ENCODE data around the gene RPL6. TPM values are rescaled to one million over a fixed set of nuclear protein-coding genes. Genes with fewer than 3 reads are reported as not detected.

The RPL6 gene
- polyA plus RNA-seq, 1 of the 3 experiments (the other 2 are of a cell fraction): 2,073 TPM

GRCh38 chr12:112418608-112419296 lies 9.3 kb upstream of the RPL6 start, which contains the start of gene PTPN11:
Gene PTPN11, plus strand, starts transcription at chr12:112418947. Its CDS starts 165 bp downstream, at chr12:112419112.
- H3K9me3 ChIP-seq: no peaks in the 10 kb centered on the region
- H3K36me3 ChIP-seq (replicated peaks in 1 of 2; ENCODE audit: control insufficient read depth in 1 of 2, insufficient read depth in 2 of 2, low read length in 1 of 2): no peaks in the 10 kb centered on the region
- POLR2A ChIA-PET: interaction anchor here (0.9 to 1.0 kb wide), 3 partner anchors 20 to 300 kb away, joined by 3 read pairs; no protein-coding TSS in a partner anchor
- H3K27ac ChIP-seq (ENCODE audit: low read depth in 2 of 2, low read length in 1 of 2): peak within 1 kb of the TSS; percentile 81 to 89
- 0% methylated on average over 24 of the region's 89 CpGs for WGBS (ENCODE audit: low lambda C conversion rate)
- peak within 1 kb of the TSS; percentile 91 for H3K9ac ChIP-seq
- DNase-seq: peak; percentile 96
- peak within 1 kb of the TSS; percentile 86 for H2AFZ ChIP-seq (ENCODE audit: low read depth)
- peaks cover 39% of the 10 kb centered on the region for H4K20me1 ChIP-seq (ENCODE audit: insufficient read depth)
- TF ChIP-seq TAF1 (IDR thresholded peaks at IDR 0.05; ENCODE audit: borderline replicate concordance, low read depth, low read length) (peak; percentile 92), GABPA (IDR thresholded peaks at IDR 0.05; ENCODE audit: low read depth) (peak; percentile 86), SIN3A (IDR thresholded peaks at IDR 0.05; ENCODE audit: borderline replicate concordance, low read depth, low read length) (peak; percentile 92; the same call in 1 of the 2 replicates), MXI1 (IDR thresholded peaks at IDR 0.05; ENCODE audit: low read depth, low read length) (peak; percentile 89), RAD21 (IDR thresholded peaks at IDR 0.05; ENCODE audit: low read length) (no peak), TEAD4 (IDR thresholded peaks at IDR 0.05; ENCODE audit: borderline replicate concordance, insufficient read depth) (no peak; the same call in 1 of the 2 replicates), REST (IDR thresholded peaks at IDR 0.05; ENCODE audit: low read depth, low read length) (peak; percentile 62), GATA2 (CRISPR knock-in tag; IDR thresholded peaks at IDR 0.05) (no peak), YY1 (IDR thresholded peaks at IDR 0.05; ENCODE audit: low read depth) (peak; percentile 80), CTCF (IDR thresholded peaks at IDR 0.05) (peak; percentile 64), PBX3 (IDR thresholded peaks at IDR 0.05) (peak; percentile 20; the same call in 1 of the 2 replicates), RFX5 (IDR thresholded peaks at IDR 0.05; ENCODE audit: low read length) (no peak), ELF1 (IDR thresholded peaks at IDR 0.05) (peak; percentile 100), FOXM1 (IDR thresholded peaks at IDR 0.05; ENCODE audit: low read depth) (no peak), CHD2 (IDR thresholded peaks at IDR 0.05; ENCODE audit: low read length, partially characterized antibody) (peak; percentile 64), POLR2AphosphoS5 (IDR thresholded peaks at IDR 0.05; ENCODE audit: low read depth, low read length) (peak; percentile 98)
- TF ChIP-seq, protein P1, sequence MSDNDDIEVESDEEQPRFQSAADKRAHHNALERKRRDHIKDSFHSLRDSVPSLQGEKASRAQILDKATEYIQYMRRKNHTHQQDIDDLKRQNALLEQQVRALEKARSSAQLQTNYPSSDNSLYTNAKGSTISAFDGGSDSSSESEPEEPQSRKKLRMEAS (IDR thresholded peaks at IDR 0.05; ENCODE audit: low read depth): peak; percentile 58; the same call in 1 of the 2 replicates
- TF ChIP-seq, protein P2, sequence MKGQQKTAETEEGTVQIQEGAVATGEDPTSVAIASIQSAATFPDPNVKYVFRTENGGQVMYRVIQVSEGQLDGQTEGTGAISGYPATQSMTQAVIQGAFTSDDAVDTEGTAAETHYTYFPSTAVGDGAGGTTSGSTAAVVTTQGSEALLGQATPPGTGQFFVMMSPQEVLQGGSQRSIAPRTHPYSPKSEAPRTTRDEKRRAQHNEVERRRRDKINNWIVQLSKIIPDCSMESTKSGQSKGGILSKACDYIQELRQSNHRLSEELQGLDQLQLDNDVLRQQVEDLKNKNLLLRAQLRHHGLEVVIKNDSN (IDR thresholded peaks at IDR 0.05; ENCODE audit: borderline replicate concordance, low read depth): no peak
- H3F3A ChIP-seq (replicated peaks; ENCODE audit: insufficient read depth): peaks cover 14% of the 10 kb centered on the region
- H3K9me2 ChIP-seq: no peaks in the 10 kb centered on the region
- peak within 1 kb of the TSS; percentile 95 for H3K4me2 ChIP-seq
- no peaks in the 10 kb centered on the region for H3K27me3 ChIP-seq (ENCODE audit: insufficient read depth)
- CTCF ChIA-PET: interaction anchor here (0.8 kb wide), 1 partner anchor 373 kb away, joined by 3 read pairs; the partner anchor contains the start of gene RPH3A
- H3K4me3 ChIP-seq (ENCODE audit: low read depth in 2 of 2, low read length in 1 of 2): peak within 1 kb of the TSS; percentile 79 to 88
- peaks cover 0 to 8% of the 10 kb centered on the region in 2 experiments; a peak in 2 of 4 replicates for H3K4me1 ChIP-seq (ENCODE audit: control insufficient read depth in 1 of 2, insufficient read depth in 2 of 2, low read depth in 1 of 2, low read length in 1 of 2)
- peaks cover 57% of the 10 kb centered on the region for H3K79me2 ChIP-seq (ENCODE audit: insufficient read depth)
